A673 (cell line): ENCODE data around the gene RBP3. TPM values are rescaled to one million over a fixed set of nuclear protein-coding genes. Genes with fewer than 3 reads are reported as not detected.
A peak's percentile ranks its signal among the peaks of the same experiment; 100 is the strongest.

ENCODE experiments used
- BruUV-seq: library from RNA; stranded (reverse); fragments of 400-500 nt; replicated peaks from 2 replicates; lab custom pipeline; 2021; lab: Mats Ljungman, UMichigan
- CTCF ChIA-PET: fragments of 300-600 bp; sonication (Branson Sonifier 250); formaldehyde crosslinking; loops from one replicate; lab custom pipeline; 2022; ENCODE audit warnings: antibody characterized with exemption; lab: Charles Lee
- POLR2A ChIA-PET: fragments of 300-600 bp; sonication (Branson Sonifier 250); formaldehyde crosslinking; loops from one replicate; lab custom pipeline; 2022; ENCODE audit warnings: antibody characterized with exemption; ENCODE audit not compliant: low non-redundant PET; lab: Charles Lee
- DNase-seq: peaks from one replicate; pipeline ENCODE4 v3.0.0-alpha.2; 2015; ENCODE audit warnings: low spot score
- H3K27ac ChIP-seq: fragments of 200-600 bp; sonication (generic); 2 replicates; pipeline ENCODE4 v1.5.1; 2016; ENCODE audit warnings: mixed run types, low read depth, mild to moderate bottlenecking, mixed read lengths, antibody characterized with exemption, low read length; ENCODE audit not compliant: poor library complexity, severe bottlenecking
- H3K27me3 ChIP-seq: fragments of 200-600 bp; sonication (generic); replicated peaks from 2 replicates; pipeline ENCODE4 v1.6.1; 2017; ENCODE audit warnings: mixed run types, low read depth, mild to moderate bottlenecking, mixed read lengths, antibody characterized with exemption, low read length; ENCODE audit not compliant: insufficient read depth, poor library complexity
- H3K36me3 ChIP-seq: fragments of 200-600 bp; sonication (generic); 2 replicates; pipeline ENCODE4 v1.6.1; 2016; ENCODE audit warnings: mixed run types, mild to moderate bottlenecking, mixed read lengths, antibody characterized with exemption, low read length; ENCODE audit not compliant: insufficient read depth, poor library complexity, severe bottlenecking
- H3K4me1 ChIP-seq: fragments of 200-600 bp; sonication (generic); 2 replicates; pipeline ENCODE4 v1.6.1; 2017; ENCODE audit warnings: mixed run types, mild to moderate bottlenecking, mixed read lengths, antibody characterized with exemption, low read length; ENCODE audit not compliant: insufficient read depth, poor library complexity, severe bottlenecking
- H3K4me3 ChIP-seq: fragments of 200-600 bp; sonication (generic); 2 replicates; pipeline ENCODE4 v1.5.1; 2016; ENCODE audit warnings: low read depth, mixed run types, mild to moderate bottlenecking, mixed read lengths, low read length; ENCODE audit not compliant: poor library complexity, severe bottlenecking
- H3K9me3 ChIP-seq: fragments of 200-600 bp; sonication (generic); 2 replicates; pipeline ENCODE4 v1.6.1; 2016; ENCODE audit warnings: mixed run types, low read depth, mild to moderate bottlenecking, mixed read lengths, antibody characterized with exemption, low read length; ENCODE audit not compliant: poor library complexity, severe bottlenecking
- CTCF ChIP-seq: fragments of 300-800, 200-600 bp; sonication (generic); conservative IDR thresholded peaks from 2 replicates; pipeline ENCODE4 v1.5.1; 2017; ENCODE audit warnings: low read depth, mild to moderate bottlenecking, antibody characterized with exemption, low read length, moderate library complexity, mixed read lengths
- EZH2 ChIP-seq: fragments of 200-600 bp; sonication (generic); IDR thresholded peaks from 2 replicates; pipeline ENCODE4 v1.6.1; 2017; ENCODE audit warnings: borderline replicate concordance, low read depth, mild to moderate bottlenecking, mixed read lengths, antibody characterized with exemption, low read length; ENCODE audit not compliant: poor library complexity, severe bottlenecking
- intact Hi-C: fragments of 100-400 bp; cut with micrococcal nuclease; formaldehyde crosslinking; loops from one replicate; pipeline ENCODE4 v1.10.0; 2022; ENCODE audit not compliant: unreplicated experiment
- total RNA-seq: library from RNA; stranded (reverse); gene quantifications from 2 replicates; pipeline ENCODE4 v1.2.3, GENCODE V29; 2021

The RBP3 gene
- total RNA-seq, 1 experiment from 2014 or later = not detected

- BruUV-seq = no TSS peak
- intact Hi-C loops = no loop called here
- Histone ChIP-seq H3K4me1 (no peaks in the 10 kb centered on the region), H3K4me3 (peak overlapping the region; percentile 31), H3K27me3 (peaks cover 69% of the 10 kb centered on the region), H3K27ac (no peak overlapping the region), H3K9me3 (no peaks in the 10 kb centered on the region), H3K36me3 (no peaks in the 10 kb centered on the region)
- TF ChIP-seq EZH2 (peak; percentile 61), CTCF (no peak)
- ChIA-PET CTCF (no interaction called here), POLR2A (no interaction called here)
- DNase-seq = no peak
These were observed 47.7 kb upstream of the RBP3 start for GRCh38 chr10:47300429-47300931.

GRCh38 chr10:47301833-47302232 lies 46.3 kb upstream of the RBP3 start:
- Histone ChIP-seq H3K27me3 (peaks cover 58% of the 10 kb centered on the region), H3K36me3 (no peaks in the 10 kb centered on the region), H3K4me1 (no peaks in the 10 kb centered on the region), H3K27ac (no peak overlapping the region), H3K4me3 (no peak overlapping the region), H3K9me3 (no peaks in the 10 kb centered on the region)
- BruUV-seq = no TSS peak
- intact Hi-C loops = no loop called here
- DNase-seq = no peak
- POLR2A ChIA-PET = no interaction called here
- CTCF ChIA-PET = no interaction called here
- TF ChIP-seq CTCF = no peak
- TF ChIP-seq EZH2 = no peak

- no peak overlapping the region for H3K4me3 ChIP-seq
- no TSS peak for BruUV-seq
- no peaks in the 10 kb centered on the region for H3K9me3 ChIP-seq
- H3K27me3 ChIP-seq = peaks cover 45% of the 10 kb centered on the region
- no peak for TF ChIP-seq CTCF
- TF ChIP-seq EZH2 = no peak
- DNase-seq = no peak
- ChIA-PET POLR2A (no interaction called here), CTCF (no interaction called here)
- H3K4me1 ChIP-seq = no peaks in the 10 kb centered on the region
- no peak overlapping the region for H3K27ac ChIP-seq
- intact Hi-C loops = no loop called here
- H3K36me3 ChIP-seq = no peaks in the 10 kb centered on the region
These were observed 45.1 kb upstream of the RBP3 start for GRCh38 chr10:47303105-47303504.
